Breast epithelium (tissue), 3 donors: ENCODE results near the gene NCOA1.

ENCODE experiments used
- CTCF ChIP-seq, 3 donors: fragments of 450-650 bp; IDR thresholded peaks; one replicate each; pipeline ENCODE4 v1.5.1; 2016 to 2017; ENCODE audit warnings: antibody characterized with exemption in 3 of 3, mild to moderate bottlenecking in 3 of 3, moderate library complexity in 3 of 3
- POLR2A ChIP-seq: fragments of 450-650 bp; IDR thresholded peaks from one replicate; pipeline ENCODE4 v1.6.1; 2016; ENCODE audit warnings: antibody characterized with exemption, mild to moderate bottlenecking, moderate library complexity

- TF ChIP-seq CTCF (IDR thresholded peaks at IDR 0.05) (no peak), POLR2A (no peak)
Observed at GRCh38 chr2:24466871-24467870, 23.9 kb upstream of the NCOA1 start.
